SK-N-SH (cell line): Measurements from ENCODE around the gene QRFPR. TPM values are rescaled to one million over a fixed set of nuclear protein-coding genes. Genes with fewer than 3 reads are reported as not detected.

ENCODE experiments used
- CTCF ChIA-PET: fragments of 300-600, 350-600 bp; formaldehyde crosslinking; extraction: SDS; loops from one replicate; lab custom pipeline; 2021; lab: Yijun Ruan, JAX
- POLR2A ChIA-PET: fragments of 350-600 bp; sonication (Branson Sonifier 250); formaldehyde crosslinking; extraction: SDS; loops from one replicate; lab custom pipeline; 2020; ENCODE audit warnings: antibody characterized with exemption, inconsistent platforms; lab: Yijun Ruan, JAX
- DNase-seq: peaks from one replicate; pipeline ENCODE4 v3.0.0; 2012
- H2AFZ ChIP-seq: fragments of 200-600 bp; sonication (generic); 2 replicates; pipeline ENCODE4 v1.8.1; 2016; ENCODE audit warnings: antibody characterized with exemption, mild to moderate bottlenecking, low read depth
- H3F3A ChIP-seq: fragments of 200-600 bp; sonication (generic); replicated peaks from 2 replicates; pipeline ENCODE3; 2016; ENCODE audit warnings: antibody characterized with exemption, mild to moderate bottlenecking; ENCODE audit not compliant: insufficient read depth
- H3K27ac ChIP-seq, 2 experiments: fragments of 200-500 bp in 1 of 2; fragments of 200-600 bp in 1 of 2; sonication (Bioruptor generic) in 1 of 2; sonication (generic), shearing (Covaris generic) in 1 of 2; 2 replicates each; pipeline versions ENCODE4 v1.5.1 to v1.6.1; 2014 to 2016; ENCODE audit warnings: low read depth in 2 of 2, inconsistent platforms in 1 of 2, low read length in 1 of 2, mild to moderate bottlenecking in 1 of 2, mixed read lengths in 1 of 2
- H3K27me3 ChIP-seq: fragments of 200-600 bp; sonication (generic), shearing (Covaris generic); 2 replicates; pipeline ENCODE4 v1.6.1; 2016; ENCODE audit warnings: mixed run types; ENCODE audit not compliant: insufficient read depth
- H3K36me3 ChIP-seq, 2 experiments: fragments of 200-500 bp in 1 of 2; fragments of 200-600 bp in 1 of 2; sonication (Bioruptor generic) in 1 of 2; sonication (generic) in 1 of 2; replicated peaks in 1 of 2; 2 replicates each; pipeline versions ENCODE3 to v1.5.1; 2014 to 2016; ENCODE audit warnings: low read length in 1 of 2, mild to moderate bottlenecking in 1 of 2; ENCODE audit not compliant: insufficient read depth in 2 of 2, control insufficient read depth in 1 of 2
- H3K4me1 ChIP-seq, 2 experiments: fragments of 200-500 bp in 1 of 2; fragments of 200-600 bp in 1 of 2; sonication (Bioruptor generic) in 1 of 2; sonication (generic), shearing (Covaris generic) in 1 of 2; 2 replicates each; pipeline versions ENCODE4 v1.5.1 to v1.6.1; 2014 to 2016; ENCODE audit warnings: low read depth in 1 of 2, low read length in 1 of 2, mixed run types in 1 of 2; ENCODE audit not compliant: insufficient read depth in 2 of 2, control insufficient read depth in 1 of 2
- H3K4me2 ChIP-seq: fragments of 200-600 bp; sonication (generic), shearing (Covaris generic); 2 replicates; pipeline ENCODE4 v1.6.1; 2017; ENCODE audit warnings: mixed run types
- H3K4me3 ChIP-seq, 2 experiments: fragments of 200-500 bp in 1 of 2; fragments of 200-600 bp in 1 of 2; sonication (Bioruptor generic) in 1 of 2; sonication (generic), shearing (Covaris generic) in 1 of 2; 2 replicates each; pipeline versions ENCODE4 v1.5.1 to v1.8.1; 2014 to 2016; ENCODE audit warnings: low read depth in 2 of 2, inconsistent platforms in 1 of 2, low read length in 1 of 2, mild to moderate bottlenecking in 1 of 2, mixed read lengths in 1 of 2, moderate library complexity in 1 of 2
- H3K79me2 ChIP-seq: fragments of 200-600 bp; sonication (generic); 2 replicates; pipeline ENCODE4 v1.8.1; 2017; ENCODE audit warnings: mild to moderate bottlenecking; ENCODE audit not compliant: insufficient read depth
- H3K9ac ChIP-seq: fragments of 200-600 bp; sonication (generic); 2 replicates; pipeline ENCODE4 v1.6.1; 2017; ENCODE audit warnings: mixed run types
- H3K9me2 ChIP-seq: fragments of 200-600 bp; sonication (generic); 2 replicates; pipeline ENCODE4 v1.6.1; 2017; ENCODE audit warnings: mixed run types
- H3K9me3 ChIP-seq: fragments of 200-600 bp; sonication (generic); 2 replicates; pipeline ENCODE4 v1.6.1; 2017; ENCODE audit warnings: mixed run types, mild to moderate bottlenecking, moderate library complexity
- H4K20me1 ChIP-seq: fragments of 200-600 bp; sonication (generic); 2 replicates; pipeline ENCODE4 v1.6.1; 2017; ENCODE audit warnings: mild to moderate bottlenecking, mixed run types; ENCODE audit not compliant: insufficient read depth
- EZH2phosphoT487 ChIP-seq: fragments of 200-600 bp; sonication (generic); IDR thresholded peaks from 2 replicates; pipeline ENCODE4 v1.6.1; 2017; ENCODE audit warnings: low read depth, mixed run types, mild to moderate bottlenecking, antibody characterized with exemption, moderate library complexity, borderline replicate concordance
- FOXJ3 ChIP-seq: sonication (generic); formaldehyde crosslinking; IDR thresholded peaks from 2 replicates; pipeline ENCODE4 v1.5.1; 2020; ENCODE audit warnings: mild to moderate bottlenecking, missing genetic modification reagents
- GABPA ChIP-seq: IDR thresholded peaks from 2 replicates; pipeline ENCODE4 v1.4.0; 2012; ENCODE audit warnings: low read depth, mild to moderate bottlenecking
- MXI1 ChIP-seq: IDR thresholded peaks from 2 replicates; pipeline ENCODE4 v1.6.1; 2012; ENCODE audit warnings: mild to moderate bottlenecking, low read depth, low read length, improper control_type of control experiment
- NRF1 ChIP-seq: IDR thresholded peaks from 2 replicates; pipeline ENCODE4 v1.6.1; 2012; ENCODE audit warnings: low read depth, mild to moderate bottlenecking, low read length
- RAD21 ChIP-seq: IDR thresholded peaks from 2 replicates; pipeline ENCODE4 v1.6.1; 2012; ENCODE audit warnings: mild to moderate bottlenecking, low read length
- TCF12 ChIP-seq: IDR thresholded peaks from 2 replicates; pipeline ENCODE4 v1.4.0; 2012
- YY1 ChIP-seq: IDR thresholded peaks from 2 replicates; pipeline ENCODE4 v1.4.0; 2012; ENCODE audit warnings: low read depth, mild to moderate bottlenecking
- WGBS: methylation state at CpG from one replicate; pipeline ENCODE4 v1.1.6; 2017; ENCODE audit warnings: low lambda C conversion rate; 5-methylcytosine and 5-hydroxymethylcytosine counted together
- polyA plus RNA-seq, 3 experiments: library from polyadenylated mRNA; depleted of rRNA; stranded (reverse); fragments of >200 nt; gene quantifications; 2 replicates each; pipeline ENCODE4 v1.2.3, GENCODE V29; 2012
- small RNA-seq, 7 experiments: library from RNA; depleted of rRNA; stranded (forward); fragments of <200 nt; gene quantifications; one replicate each; pipeline ENCODE3, GENCODE V24; 2012
- TF ChIP-seq, protein P1 (sequence below): IDR thresholded peaks from 2 replicates; pipeline ENCODE4; 2012
- TF ChIP-seq, protein P2 (sequence below): IDR thresholded peaks from 2 replicates; pipeline ENCODE4 v1.4.0; 2012; ENCODE audit warnings: low read depth, borderline replicate concordance
- TF ChIP-seq, protein P3 (sequence below): IDR thresholded peaks from 2 replicates; pipeline ENCODE4 v1.4.0; 2012; ENCODE audit warnings: low read depth

Gene QRFPR
- polyA plus RNA-seq, 1 of the 3 experiments (the other 2 are of a cell fraction): not detected

DNA sequence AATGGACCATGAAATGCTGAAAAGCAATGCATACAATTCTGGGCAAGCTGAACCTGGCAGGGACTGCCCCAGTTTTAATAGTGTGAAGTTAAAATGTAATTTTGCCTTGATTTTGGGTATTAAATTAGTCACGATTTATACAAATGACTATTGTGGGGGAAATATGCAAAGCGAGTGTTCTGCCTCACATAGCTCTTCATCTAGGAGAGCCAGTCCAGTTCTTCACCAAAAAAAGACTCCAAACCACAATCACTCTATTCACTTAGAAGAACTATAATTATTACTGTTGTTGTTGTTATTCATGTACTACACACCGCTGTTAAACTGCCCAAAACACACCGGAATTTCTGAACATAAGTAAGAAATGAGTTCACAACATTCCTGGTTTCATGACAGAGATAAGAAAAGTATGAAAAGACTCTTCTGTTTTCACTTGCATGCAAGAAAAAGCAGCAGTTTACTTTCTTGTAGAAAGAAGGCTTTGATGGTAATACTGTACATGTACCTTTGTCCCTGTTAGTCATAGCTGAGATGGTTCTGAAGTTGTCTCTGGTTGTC is 101.9 kb downstream of the QRFPR start:
- Histone ChIP-seq H3K4me3 (no peak overlapping the region), H3K4me1 (no peaks in the 10 kb centered on the region), H3K9ac (no peak overlapping the region), H3K27ac (no peak overlapping the region), H3K36me3 (no peaks in the 10 kb centered on the region), H3K9me2 (no peaks in the 10 kb centered on the region), H4K20me1 (no peaks in the 10 kb centered on the region), H3K9me3 (no peaks in the 10 kb centered on the region), H3K27me3 (0 out of 2 replicates have a peak, but pooled peaks cover 15% of the 10 kb centered on the region), H3F3A (no peaks in the 10 kb centered on the region), H2AFZ (no peak overlapping the region), H3K4me2 (no peak overlapping the region), H3K79me2 (no peaks in the 10 kb centered on the region)
- TF ChIP-seq, protein P1, sequence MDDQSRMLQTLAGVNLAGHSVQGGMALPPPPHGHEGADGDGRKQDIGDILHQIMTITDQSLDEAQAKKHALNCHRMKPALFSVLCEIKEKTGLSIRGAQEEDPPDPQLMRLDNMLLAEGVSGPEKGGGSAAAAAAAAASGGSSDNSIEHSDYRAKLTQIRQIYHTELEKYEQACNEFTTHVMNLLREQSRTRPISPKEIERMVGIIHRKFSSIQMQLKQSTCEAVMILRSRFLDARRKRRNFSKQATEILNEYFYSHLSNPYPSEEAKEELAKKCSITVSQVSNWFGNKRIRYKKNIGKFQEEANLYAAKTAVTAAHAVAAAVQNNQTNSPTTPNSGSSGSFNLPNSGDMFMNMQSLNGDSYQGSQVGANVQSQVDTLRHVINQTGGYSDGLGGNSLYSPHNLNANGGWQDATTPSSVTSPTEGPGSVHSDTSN: no peak
- TF ChIP-seq NRF1 (no peak), MXI1 (no peak), EZH2phosphoT487 (no peak), FOXJ3 (CRISPR knock-in tag) (no peak), TCF12 (no peak), GABPA (no peak), RAD21 (no peak), YY1 (no peak)
- TF ChIP-seq, protein P2, sequence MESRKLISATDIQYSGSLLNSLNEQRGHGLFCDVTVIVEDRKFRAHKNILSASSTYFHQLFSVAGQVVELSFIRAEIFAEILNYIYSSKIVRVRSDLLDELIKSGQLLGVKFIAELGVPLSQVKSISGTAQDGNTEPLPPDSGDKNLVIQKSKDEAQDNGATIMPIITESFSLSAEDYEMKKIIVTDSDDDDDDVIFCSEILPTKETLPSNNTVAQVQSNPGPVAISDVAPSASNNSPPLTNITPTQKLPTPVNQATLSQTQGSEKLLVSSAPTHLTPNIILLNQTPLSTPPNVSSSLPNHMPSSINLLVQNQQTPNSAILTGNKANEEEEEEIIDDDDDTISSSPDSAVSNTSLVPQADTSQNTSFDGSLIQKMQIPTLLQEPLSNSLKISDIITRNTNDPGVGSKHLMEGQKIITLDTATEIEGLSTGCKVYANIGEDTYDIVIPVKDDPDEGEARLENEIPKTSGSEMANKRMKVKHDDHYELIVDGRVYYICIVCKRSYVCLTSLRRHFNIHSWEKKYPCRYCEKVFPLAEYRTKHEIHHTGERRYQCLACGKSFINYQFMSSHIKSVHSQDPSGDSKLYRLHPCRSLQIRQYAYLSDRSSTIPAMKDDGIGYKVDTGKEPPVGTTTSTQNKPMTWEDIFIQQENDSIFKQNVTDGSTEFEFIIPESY: no peak
- TF ChIP-seq, protein P3, sequence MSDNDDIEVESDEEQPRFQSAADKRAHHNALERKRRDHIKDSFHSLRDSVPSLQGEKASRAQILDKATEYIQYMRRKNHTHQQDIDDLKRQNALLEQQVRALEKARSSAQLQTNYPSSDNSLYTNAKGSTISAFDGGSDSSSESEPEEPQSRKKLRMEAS: no peak
- 3% methylated on average over 4 of the region's 4 CpGs for WGBS
- ChIA-PET CTCF (interaction anchor here (1.0 kb wide), 1 partner anchor 29 kb away, joined by 3 read pairs; no protein-coding TSS in a partner anchor), POLR2A (no interaction called here)
- DNase-seq: no peak

Small RNA genes lying within 50 kb of the gene (small RNA-seq; reads per million reads assigned to genes)
- 0 reads per million in 7 experiments for gene RF00019

Other genes starting within 250 kb of the QRFPR start
- 0.15 and 0.28 TPM in 2 replicates for gene TNIP3, start 216.7 kb downstream of the QRFPR start, polyA plus RNA-seq (2012; rRNA removed)